Limb (tissue), 2 donors: Measurements from ENCODE around the gene LRG1.
"Not testable (repeated sequence)": the region's sequence is repeated elsewhere in the genome, so short reads cannot be mapped to it uniquely, and the experiment has no call there.

ENCODE experiments used
- DNase-seq, 2 donors: peaks; one replicate each; pipeline ENCODE4 v3.0.0-alpha.2; 2016; ENCODE audit errors: extremely low spot score in 2 of 2

LRG1 gene

DNA sequence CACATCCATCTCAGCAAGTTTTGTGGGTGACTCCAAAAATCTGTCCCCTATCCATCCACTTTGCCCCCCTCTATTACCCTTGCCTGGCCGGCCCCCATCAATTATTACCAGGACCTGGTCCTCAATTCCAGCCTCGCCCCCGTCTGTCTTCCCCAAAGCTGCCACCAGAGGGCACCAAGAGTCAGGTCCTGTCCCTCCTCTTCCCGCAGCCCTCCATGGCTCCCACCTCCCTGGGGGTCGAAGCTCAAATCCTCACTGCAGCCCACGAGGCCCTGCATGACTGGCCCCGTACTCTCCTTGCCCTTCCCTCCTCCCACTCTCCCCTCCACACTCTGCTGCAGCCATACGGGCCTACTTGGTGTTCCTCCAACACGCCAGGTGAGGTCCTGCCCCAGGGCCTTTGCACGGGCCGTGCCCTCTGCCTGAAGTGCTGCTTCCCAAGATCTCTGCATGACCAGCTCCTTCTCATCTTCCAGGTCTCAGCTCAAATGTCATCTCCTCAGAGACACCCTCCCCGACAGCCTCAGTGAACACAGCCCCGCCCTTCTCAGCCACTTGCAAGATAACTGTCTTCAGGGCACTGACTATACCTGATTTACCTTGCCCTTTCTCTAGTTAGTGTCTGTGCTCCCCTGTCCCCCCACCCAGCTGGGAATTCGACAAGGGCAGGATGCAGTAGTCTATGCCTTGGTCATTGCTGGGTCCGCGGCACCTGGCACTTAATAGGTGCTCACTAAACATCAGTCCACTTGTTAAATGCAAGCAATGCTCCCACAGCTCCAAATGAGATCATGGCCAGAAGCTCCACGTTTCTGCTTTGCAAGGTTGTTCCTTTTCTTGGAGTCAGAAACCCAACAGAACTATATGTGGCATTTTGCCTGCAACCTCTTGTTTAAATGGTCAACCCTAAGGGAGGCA, 36.4 kb upstream of the LRG1 start:
- DNase-seq, result peak in 1 of 2 donors; percentile 77

DNA sequence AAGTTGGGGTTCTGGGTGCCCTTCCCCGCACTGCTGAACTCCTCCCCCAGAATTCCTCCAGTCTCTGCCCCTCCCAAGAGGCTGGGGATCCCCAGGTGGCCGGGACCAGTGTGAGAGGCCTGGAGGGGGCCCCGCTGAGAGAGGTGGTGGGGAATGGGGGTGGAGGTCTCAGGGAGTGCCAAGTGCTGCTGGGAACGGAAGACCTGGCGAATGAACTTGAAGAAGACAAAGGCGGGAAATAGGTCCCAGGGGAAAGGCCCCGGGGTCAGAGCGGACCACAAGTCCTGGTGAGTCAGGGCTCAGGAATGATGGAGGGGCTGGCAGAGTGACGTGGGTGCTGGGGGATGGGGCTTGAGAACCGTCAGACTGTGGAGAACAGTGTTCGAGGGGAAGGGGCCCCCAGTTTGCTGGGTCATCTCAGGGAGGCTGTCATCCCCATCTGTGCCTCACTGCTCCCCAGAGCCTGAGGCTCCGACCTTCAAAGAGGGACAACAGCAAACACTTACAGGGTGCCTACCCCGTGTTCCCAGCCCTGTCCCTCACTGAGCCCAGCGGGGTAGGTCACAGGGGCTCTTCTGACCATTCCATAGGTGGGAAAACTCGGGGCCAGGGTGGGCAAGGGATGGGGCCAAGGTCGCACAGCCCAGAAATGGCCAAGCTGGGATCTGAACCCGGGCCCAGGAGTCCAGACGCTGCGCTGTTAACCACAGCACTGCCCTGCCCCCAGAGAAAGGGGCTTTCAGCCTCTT, 35.6 kb upstream of the LRG1 start:
- peak in 1 of 2 donors; percentile 77 for DNase-seq

- DNase-seq, result no peak
Measured at GRCh38 chr19:4573682-4574081, 33.8 kb upstream of the LRG1 start.

- DNase-seq, result peak; percentile 43 to 77
Measured at GRCh38 chr19:4571305-4571917, 31.6 kb upstream of the LRG1 start.

DNA sequence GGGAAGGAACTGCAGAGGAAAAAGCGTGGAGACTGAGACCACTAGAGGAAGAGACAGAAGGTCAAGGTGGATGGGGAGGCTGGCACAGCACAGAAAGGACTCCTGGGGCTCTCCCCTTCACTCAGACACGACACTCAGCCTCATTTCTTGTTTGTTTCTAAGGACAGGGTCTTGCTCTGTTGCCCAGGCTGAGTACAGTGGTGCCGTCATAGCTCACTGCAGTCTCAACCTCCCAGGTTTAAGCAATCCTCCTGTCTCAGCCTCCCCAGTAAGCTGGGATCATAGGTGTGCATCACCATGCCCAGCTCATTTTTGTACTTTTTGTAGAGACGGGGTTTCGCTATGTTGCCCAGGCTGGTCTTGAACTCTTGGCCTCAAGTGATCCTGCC, 31.1 kb upstream of the LRG1 start:
- no peak for DNase-seq

GRCh38 chr19:4570402-4570801, 30.6 kb upstream of the LRG1 start:
- DNase-seq, result no peak

- no peak for DNase-seq
Measured at GRCh38 chr19:4568886-4569285, 29.1 kb upstream of the LRG1 start.

DNA sequence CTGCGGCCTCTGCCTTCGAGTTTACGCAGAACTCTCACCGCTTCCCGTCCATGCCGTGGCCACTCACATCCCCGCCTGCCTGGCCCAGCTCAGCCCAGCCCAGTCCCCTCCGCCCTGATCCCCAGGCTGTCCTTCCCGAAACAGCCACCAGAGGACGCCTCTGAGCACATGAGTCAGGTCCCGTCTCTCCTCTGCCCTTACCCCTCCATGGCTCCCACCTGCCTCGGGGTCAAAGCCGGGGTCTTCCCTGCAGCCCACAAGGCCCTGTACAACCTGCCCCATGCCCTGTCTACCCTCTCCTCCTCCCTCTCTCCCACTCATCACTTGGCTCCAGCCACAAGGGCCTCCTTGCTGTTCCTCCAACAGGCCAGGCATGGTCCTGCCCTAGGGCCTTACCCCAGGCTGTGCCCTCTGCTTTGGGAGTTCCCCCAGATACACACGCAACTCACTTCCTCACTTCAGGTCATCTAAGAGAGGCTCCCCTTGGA, 27.8 kb upstream of the LRG1 start:
- peak in 1 of 2 donors; percentile 78 for DNase-seq

DNA sequence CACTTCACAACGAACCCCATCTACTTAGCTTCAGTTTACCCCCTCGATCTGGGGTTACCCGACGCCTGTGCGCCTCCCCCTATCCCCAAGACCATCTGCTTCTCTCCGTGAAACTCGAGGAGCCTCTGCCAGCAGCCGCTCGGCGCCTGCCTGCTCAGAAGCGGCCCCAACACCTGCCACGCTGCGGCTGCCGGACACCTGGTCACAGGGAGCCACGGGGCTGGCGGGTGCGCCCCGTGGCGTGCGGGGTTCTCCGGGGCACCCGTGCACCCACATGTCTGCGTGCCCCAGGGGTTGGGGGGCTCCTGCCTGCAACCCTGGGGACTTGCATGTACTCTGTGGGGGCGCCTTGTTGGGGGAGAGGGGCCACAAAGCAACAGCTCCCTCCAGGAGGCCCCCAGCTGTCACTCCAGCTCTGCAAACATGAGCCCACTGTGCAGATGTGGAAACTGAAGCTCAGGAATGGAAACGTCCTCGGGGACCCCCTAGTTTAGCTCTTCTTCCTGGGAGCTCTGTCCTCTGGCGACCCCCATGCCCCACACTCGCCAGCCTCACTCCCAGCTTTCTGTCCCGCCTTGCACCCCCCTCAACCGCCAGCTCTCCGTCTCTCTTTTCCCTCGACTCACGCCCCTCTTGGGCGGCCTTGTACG, 26.7 kb upstream of the LRG1 start:
- no peak for DNase-seq

DNA sequence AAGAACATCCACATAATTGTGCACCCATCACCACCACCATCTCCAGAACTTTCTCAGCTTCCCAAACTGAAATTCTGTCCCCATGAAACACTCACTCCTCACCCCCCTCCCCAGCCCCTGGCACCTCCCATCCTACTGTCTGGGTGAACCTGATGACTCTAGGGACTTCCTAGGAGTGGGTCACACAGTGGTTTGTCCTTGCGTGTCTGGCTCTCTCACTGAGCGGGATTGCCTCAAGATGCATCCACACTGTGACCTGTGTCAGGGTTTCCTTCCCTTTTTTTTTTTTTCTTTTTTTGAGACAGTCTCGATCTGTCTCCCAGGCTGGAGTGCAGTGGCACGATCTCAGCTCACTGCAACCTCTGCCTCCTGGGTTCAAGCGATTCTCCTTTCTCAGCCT, 23.7 kb upstream of the LRG1 start:
- DNase-seq, result not testable (repeated sequence)

DNA sequence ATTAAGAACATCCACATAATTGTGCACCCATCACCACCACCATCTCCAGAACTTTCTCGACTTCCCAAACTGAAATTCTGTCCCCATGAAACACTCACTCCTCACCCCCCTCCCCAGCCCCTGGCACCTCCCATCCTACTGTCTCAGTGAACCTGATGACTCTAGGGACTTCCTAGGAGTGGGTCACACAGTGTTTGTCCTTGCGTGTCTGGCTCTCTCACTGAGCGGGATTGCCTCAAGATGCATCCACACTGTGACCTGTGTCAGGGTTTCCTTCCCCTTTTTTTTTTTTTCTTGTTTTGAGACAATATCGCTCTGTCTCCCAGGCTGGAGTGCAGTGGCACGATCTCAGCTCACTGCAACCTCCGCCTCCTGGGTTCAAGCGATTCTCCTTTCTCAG, 22.2 kb upstream of the LRG1 start:
- not testable (repeated sequence) for DNase-seq

DNA sequence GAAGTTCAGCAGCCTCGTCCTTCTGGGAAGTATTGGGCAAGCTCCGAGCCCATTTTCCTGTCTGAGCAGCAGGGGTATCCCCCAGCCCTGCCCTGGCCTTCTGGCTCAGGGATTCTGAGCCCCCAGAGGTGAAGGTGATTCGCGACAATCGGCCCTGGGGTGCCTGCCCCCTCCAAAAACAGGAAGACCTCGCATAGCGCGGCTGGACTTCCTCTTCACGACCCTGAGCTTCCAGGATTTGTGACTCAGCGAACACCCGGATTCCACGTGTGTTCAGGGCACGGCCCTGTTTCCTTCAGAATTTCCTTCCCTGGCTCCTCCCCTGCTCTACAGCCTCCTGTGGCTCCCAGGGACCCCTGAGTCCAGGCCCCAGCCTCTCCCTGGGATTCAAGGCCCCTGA, 19.7 kb upstream of the LRG1 start, which contains the start of gene SEMA6B:
Gene SEMA6B (minus strand): TSS at position 116 of the 400 bp plus-strand sequence. CDS start 1,227 bp downstream, outside the sequence.
- DNase-seq, result no peak

DNA sequence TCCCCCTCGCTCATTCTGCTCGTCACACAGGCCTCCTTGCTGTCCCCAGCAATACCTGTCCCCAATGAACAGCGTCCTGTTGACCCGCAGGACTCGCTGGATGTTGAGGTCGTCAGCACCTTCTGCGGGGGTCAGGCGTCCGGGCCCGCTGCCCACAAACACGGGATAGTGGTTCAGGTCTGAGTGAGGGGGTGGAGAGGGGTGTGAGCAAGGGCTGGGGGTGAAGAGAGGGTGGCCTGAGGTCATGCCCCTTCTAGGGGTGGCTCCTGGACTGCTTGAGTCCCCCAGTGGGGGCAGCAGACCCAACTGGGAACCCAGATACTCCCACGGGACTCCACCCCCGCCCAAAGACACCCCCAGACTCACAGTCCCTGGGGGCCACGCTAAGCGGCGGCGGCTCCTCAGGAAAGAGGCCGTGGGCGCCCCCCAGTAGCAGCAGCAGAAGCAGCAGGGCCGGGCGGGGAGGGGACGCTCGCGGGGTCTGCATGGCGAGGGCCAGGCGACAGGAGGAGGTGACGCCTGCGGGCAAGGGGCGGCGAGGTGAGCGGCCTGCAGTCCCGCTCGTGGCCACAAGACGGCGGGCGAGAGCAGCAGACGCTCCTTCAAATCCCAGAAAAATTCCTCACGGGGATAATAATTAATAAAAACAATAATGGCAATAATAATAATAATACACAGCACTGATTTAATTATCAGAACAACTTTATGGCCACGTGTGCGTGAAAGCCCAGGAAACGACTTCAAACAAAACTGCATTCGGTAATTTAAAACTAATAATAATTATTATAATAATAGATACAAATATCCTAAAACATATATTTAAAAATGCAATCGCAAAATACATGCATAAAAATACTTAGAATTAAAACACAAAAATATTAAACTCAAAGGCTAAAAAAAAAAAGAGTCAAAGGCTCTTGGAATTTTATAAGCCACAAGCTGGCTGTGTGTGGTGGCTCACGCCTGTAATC, 18.4 kb upstream of the LRG1 start:
- peak in 1 of 2 donors; percentile 72 for DNase-seq

DNA sequence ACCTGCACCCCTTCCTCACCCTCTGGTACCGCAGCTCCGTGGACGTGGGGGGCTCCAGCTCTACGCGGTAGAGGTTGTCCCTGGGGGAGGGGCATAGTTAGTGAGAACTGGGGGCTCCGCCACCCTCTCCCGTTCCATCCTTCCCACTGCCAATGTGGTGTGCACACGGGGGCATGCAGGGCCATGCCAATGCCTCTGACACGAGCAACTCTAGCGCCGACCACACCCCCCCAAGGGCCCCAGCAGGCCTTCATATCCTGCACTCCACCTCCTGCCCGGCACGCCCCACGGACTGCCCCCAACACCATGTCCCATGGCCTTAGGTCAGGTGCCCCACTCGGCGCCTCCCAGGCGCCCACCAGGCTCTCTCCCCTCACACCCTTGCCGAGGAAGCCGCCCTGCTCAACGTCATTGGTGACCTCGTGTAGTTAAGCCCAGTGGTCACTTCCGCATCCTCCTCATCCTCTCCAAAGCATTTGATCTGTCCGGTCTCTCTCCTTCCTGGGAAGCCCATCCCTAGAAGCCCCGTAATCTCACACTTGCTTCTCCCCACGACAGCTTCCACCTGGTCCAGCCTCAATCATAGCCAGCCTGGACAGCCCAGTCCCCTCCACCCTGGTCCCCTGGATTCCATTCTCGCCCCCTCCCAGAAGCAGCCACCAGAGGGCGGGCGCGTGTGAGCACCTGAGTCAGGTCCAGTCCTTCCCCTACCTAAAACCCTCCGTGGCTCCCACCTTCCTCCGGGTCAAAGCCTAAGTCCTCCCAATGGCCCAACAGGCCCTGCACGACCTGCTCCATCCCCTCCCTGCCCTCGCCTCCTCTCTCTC, 17.5 kb upstream of the LRG1 start:
- DNase-seq, result no peak

- no peak for DNase-seq
Measured at GRCh38 chr19:4556597-4557127, 16.8 kb upstream of the LRG1 start.

GRCh38 chr19:4555657-4556561, 16.1 kb upstream of the LRG1 start:
- DNase-seq, result no peak

DNA sequence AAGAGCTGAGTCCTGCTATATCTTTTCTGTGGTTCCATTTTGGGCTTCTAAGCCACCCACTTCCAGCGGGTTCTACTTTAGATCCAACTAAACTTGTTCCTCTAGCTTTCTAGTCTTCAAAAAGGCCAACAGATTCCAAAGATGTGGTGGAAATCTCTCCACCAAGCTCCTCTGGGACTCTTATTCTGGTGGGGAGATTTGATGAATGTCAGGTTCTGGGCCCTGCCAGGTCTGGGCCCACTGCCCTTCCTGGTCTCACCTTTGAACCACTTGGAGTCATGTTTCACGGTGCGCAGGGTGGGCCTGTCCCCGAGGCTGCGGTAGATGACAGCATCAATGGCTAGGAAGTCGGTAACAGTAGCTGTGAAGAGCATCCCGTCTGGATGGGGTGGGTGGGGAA, 14.9 kb upstream of the LRG1 start:
- no peak for DNase-seq

- no peak for DNase-seq
Measured at GRCh38 chr19:4553775-4554174, 13.9 kb upstream of the LRG1 start.
